HG03457 (cell line): Measurements from ENCODE around the gene HYAL4.
"Not testable (repeated sequence)": the region's sequence is repeated elsewhere in the genome, so short reads cannot be mapped to it uniquely, and the experiment has no call there.

Experiments
- ATAC-seq: cut with Tn5 transposase; IDR thresholded peaks from one replicate; pipeline ENCODE4 v1.9.1; 2021; ENCODE audit warnings: moderate number of reproducible peaks; ENCODE audit not compliant: unreplicated experiment

HYAL4 gene

DNA sequence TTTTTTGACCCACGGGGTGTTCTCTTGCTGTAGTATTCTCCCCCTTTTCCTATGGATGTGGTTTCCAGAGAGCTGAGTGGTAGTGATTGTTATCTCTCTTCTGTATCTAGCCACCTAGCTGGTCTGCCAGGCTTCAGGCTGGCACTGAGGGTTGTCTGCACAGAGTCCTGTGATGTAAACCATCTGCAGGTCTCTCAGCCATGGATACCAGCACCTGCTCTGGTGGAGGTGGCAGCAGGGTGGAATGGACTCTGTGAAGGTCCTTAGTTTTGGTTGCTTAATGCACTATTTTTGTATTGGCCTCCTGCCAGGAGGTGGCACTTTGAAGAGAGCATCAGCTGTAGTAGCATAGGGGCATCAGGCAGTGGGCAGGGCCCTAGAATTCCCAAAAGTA lies 851 bp downstream of the HYAL4 start:
- ATAC-seq: no peak

DNA sequence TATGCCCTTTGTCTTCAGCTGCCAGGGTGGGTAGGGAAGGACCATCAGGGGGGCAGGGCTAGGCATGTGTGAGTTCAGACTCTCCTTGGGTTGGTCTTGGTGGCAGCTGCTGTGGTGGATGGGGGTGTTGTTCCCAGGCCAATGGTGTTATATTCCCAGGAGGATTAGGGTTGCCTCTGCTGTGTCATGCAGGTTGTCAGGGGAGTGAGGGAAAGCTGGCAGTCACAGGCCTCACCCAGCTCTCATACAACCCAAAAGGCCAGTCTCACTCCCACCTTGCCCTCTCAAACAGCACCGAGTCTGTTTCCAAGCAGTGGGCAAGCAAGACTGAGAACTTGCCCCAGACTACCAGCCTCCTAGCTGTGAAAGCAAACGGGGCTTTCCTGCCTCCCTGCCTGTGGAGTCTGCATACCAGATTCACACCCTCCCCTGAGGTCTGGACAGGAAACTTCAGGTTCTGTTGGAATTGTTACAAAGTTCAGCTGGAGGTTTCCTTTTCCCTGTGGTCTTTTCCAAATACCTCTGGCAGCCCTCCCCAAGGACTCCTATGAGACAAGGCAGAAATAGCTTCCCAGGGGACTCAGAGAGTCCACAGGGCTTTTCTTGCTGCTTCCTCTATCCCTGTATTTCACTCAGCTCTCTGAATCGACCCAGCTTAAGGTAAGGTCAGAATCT lies 1.4 kb downstream of the HYAL4 start:
- ATAC-seq: no peak

DNA sequence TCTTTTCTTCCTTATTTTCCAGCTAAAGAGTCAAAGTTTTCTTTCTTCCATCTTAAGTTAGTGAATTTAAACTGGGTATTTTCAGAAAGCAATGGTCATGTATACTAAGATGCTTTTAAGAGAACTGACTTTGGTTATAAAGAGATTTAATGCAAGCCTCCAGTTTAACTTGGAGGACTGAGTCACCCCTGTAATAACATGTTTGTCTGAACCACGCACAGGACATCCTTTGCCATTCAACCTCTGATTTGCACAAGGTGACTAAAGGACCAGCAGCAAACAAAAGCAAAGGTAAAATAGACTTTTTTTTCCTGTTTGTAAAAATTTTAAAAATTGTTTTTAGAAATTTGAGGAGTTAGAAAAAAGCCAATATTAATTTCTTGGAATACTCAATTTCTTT lies 2.9 kb downstream of the HYAL4 start:
- ATAC-seq: no peak

DNA sequence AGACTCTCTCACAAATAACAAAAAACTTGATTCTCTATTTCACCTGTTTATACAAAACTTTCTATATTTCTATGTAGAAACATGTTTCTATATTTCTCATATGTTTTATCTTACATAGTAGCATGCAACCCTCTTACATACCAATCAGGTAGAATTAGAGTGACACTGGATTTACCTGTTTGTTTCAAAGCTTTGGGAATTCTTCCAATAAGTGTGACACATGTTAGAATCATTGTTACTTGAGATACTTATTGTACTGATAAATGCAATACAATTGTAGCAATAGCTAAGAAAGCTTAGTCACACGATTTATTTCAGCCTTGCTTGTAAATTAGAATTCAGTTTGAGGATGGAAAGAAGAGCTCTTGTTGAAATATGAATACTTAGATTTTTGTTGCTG lies 4.9 kb downstream of the HYAL4 start:
- ATAC-seq: no peak

DNA sequence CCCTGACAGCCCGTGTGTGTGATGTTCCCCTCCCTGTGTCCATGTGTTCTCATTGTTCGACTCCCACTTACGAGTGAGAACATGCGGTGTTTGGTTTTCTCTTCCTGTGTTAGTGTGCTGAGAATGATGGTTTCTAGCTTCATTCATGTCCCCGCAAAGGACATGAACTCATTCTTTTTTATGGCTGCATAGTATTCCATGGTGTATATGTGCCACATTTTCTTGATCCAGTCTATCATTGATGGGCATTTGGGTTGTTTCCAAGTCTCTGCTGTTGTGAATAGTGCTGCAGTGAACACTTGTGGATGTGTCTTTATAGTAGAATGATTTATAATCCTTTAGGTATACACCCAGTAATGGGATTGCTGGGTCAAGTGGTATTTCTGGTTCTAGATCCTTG lies 6.4 kb downstream of the HYAL4 start:
- not testable (repeated sequence) for ATAC-seq

DNA sequence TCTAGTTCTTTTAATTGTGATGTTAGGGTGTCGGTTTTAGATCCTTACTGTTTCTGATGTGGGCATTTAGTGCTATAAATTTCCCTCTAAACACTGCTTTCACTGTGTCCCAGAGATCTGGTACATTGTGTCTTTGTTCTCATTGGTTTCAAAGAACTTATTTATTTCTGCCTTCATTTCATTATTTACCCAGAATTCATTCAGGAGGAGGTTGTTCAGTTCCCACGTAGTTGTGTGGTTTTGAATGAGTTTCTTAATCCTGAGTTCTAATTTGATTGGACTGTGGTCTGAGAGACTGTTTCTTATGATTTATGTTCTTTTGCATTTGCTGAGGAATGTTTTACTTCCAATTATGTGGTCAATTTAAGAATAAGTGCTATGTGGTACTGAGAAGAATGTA lies 9.3 kb downstream of the HYAL4 start:
- not testable (repeated sequence) for ATAC-seq

DNA sequence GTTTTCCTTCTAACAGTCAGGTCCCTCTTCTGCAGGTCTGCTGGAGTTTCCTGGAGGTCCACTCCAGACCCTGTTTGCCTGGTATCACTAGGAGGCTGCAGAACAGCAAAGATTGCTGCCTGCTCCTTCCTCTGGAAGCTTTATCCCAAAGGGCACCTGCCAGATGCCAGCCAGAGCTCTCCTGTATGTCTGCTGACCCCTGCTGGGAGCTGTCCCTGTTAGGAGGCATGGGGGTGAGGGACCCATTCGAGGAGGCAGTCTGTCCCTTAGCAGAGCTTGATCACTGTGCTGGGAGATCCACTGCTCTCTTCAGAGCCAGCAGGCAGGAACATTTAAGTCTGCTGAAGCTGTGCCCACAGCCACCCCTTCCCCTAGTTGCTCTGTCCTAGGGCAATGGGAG lies 11.5 kb downstream of the HYAL4 start:
- ATAC-seq: not testable (repeated sequence)

DNA sequence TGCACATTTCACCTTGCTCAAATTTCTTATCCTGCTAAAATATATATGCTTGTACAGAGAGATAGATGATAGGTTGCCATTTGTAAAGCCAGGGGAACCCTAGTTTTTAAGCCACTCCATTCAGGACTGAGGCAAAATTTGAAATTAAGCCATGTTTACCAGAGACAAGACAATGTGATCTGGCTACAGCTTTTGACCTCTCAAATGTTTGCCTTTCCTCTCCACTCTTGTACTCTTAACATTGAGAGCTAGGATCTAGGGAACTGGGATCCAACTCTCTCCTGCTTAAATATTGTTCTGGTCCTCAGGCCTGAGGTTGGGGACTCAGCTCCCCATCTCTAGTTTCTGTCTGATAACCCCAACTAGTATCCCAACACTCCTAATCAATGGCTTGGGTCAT lies 15.9 kb downstream of the HYAL4 start:
- no peak for ATAC-seq

DNA sequence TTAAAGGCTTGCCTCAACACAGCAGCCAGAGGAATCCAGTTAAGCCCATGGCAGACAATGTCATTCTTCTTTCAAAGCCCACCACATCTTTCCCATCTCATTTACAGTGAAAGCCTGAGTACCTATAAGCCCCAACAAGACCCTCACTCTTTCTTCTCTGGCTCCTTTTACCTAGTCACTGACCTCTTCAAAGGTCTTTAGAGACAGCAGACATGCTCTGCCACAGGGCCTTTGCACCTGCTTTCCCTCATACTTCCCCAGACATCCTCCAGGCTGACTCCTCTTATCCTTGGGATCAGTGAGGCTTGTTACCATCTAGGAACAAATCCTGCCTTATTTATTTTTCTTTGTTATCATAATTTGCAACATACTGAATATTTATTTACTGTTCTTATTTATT lies 17.8 kb downstream of the HYAL4 start:
- no peak for ATAC-seq

DNA sequence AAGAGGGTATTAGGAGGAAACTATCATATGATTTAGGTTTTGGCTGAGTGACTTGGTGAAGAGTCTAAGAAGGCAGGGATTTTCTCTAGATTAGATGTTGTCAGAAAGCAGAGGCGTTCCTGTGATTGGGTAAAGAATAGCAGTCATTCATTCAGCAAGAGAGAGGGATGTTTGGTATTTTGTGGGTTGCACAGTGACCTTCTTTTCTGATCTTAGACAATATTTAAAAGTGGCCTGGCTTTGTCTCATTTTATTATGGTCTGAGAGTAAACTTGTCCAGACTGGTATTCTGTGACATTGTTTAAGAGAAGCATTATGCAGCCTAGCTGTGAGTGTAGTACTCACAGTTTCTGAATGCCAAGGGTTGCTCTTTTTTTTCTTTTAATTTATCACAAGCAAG lies 18.5 kb downstream of the HYAL4 start:
- no peak for ATAC-seq

DNA sequence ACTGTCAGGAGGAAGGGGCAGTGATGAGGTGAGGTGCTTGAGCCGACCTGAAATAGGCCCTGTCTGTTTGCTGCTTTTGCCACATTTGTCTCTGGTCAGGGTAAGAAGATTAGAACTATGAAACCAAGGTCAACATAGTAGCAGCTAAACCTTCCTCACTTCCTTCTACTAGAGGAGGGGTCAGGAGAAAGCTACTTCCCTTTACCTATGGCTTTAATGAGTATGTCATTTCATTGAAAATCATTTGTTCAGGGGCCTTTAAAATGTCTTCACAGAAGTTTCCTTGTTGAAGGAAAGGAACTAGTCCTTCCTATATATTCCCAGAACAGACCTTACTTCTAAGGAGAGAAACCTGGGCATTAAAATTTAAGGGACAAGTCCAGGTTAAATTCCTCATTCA lies 19.0 kb downstream of the HYAL4 start:
- ATAC-seq: no peak

DNA sequence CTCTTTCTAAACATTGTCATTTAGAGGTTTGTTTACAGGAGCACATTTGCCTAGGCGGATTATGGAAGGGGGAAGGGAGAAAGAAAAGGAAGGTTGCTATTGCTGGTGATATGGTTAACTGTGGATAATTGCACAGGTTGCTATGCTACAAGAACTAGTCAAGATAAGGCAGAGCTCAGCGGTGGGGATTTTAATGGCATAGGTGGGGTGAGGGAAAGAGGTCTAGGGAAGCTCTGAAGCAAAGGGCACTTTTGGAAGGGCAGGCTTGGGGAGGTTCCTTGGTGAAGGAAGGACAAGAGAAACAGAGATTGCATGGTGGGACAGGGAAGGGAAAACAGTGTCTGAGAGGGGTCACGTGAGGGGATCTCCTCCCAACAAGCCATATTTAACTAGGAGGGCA lies 19.5 kb downstream of the HYAL4 start:
- ATAC-seq: no peak

DNA sequence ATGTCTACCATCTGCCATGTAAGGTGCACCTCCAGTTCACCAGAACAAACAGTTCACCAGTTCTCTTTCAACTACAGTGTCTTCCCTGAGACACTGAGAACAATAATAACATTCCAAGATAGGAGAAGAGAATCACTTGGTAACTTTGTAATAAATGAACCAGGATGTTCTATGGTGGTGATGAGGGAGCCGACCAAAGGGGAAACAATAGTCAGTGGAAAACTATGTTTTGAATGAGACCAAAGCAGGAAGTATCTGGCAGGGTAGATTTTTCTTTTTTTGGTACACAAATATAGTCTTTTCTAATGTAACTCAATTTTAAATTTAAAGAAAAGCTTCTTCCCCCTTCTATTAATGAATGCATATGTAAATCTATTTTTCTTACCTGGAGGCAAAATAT lies 20.0 kb downstream of the HYAL4 start:
- ATAC-seq: no peak

DNA sequence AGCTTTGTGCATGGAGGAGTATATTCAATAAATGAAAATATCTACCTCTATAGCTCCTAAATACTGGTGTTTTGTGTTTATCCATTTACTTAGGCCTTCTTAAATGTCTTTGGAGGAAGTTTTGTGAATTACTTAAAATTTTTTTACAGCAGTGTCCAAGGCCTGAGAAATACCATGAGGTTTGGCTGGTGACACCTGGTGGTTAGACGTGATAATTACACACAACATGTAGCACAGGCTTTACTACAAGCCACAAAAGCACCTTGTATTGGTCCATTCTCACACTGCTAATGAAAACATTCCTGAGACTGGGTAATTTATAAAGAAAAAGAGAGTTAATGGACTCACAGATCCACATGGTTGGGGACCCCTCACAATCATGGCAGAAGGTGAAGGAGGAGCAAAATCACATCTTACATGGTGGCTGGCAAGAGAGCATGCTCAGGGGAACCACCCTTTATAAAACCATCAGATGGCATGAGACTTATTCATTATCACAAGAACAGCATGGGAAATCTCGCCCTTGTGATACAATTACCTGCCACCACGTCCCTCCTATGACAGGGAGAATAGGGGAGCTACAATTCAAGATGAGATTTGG lies 20.6 kb downstream of the HYAL4 start:
- ATAC-seq: peak; percentile 88

DNA sequence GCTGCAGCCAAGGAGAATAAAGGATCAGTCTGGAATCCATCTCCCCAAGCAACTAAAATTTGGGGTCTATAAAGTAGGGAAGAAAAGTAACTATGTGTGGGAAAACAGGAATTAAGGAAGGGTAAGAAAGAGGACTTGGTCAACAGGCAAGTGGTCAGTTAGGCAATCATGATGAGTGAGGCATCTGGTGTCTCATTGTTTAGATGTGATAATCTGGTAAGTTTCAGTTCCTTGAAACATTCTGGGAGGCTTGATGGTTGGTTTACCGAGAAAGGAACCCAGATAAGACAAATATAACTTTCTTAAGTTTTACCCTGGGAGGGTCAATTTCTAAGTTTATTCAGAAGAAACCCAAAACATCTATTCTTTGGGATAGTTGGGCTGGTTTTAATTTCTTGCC lies 22.3 kb downstream of the HYAL4 start:
- no peak for ATAC-seq

DNA sequence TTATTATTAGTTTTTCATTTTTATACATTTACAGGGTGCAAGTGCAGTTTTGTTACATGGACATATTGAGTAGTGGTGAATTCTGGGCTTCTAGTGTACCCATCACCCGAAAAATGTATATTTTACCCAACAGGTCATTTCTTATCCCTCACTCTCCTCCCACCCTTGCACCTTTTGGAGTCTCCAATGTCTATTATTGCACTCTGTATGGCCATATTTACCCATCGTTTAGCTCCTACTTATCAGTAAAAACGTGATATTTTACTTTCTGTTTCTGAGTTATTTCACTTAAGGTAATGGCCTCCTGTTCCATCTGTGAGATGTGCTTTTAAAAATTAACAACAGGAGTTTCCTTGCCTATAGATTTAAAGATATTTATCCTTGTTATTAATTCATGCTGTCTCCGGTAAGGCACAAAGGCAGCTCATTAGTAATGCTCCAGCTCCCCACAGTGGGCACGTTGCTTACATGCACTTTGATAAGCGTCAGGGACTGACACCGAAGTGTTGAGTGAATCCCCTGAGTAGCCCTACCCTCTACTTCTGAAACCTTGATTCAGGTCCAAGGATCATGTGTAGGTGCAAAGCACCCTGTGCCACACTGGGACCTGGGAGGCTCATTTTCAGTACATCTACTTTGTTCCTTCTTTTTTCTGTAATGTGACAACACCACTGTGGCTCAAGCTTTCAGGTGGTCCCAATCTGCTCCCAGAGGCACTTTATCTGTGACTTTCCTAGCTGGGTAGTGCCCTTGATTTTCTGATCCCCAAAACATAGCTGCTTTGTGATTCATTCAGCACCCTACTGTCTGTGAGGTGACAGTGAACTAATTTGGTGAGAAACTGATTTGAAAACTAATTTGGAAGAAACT lies 27.3 kb downstream of the HYAL4 start:
- ATAC-seq: peak; percentile 80

DNA sequence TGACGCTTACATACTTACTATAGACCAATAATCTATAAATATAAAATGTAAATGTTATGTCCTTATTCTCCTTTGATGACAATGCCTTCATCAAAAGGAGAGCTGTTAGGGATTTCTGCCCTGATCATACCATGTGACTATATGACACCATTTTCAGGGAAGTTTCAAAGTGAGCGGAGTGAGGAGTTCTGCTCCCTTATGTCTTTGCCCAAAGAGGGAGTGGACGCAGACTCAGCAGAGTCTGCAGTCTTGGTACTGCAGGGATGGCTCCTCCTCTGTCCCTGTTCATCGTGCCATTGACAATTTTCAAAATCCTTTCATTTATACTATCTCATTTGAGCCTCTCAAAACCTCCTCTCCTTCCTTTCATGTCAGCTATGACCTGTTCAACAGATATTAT lies 27.9 kb downstream of the HYAL4 start:
- no peak for ATAC-seq

DNA sequence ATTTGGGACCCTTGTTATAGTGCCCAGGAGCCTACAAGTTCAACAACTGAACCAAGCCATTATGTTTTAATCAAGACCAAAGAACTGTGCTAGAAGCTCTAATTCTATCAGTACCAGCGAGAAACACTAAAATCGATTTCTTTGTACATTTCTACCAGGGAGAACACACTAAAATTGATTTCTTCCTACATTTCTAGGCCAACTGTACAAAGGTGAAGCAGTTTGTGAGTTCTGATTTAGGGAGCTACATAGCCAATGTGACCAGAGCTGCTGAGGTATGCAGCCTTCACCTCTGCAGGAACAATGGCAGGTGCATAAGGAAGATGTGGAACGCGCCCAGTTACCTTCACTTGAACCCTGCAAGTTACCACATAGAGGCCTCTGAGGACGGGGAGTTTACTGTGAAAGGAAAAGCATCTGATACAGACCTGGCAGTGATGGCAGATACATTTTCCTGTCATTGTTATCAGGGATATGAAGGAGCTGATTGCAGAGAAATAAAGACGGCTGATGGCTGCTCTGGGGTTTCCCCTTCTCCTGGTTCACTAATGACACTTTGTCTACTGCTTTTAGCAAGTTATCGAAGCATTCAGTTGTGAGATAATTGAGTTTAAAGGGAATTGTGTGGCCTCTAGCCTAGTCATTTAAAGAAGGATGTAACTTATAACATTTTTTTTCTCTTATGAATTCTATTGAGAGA lies 31.7 kb downstream of the HYAL4 start:
- ATAC-seq: no peak

DNA sequence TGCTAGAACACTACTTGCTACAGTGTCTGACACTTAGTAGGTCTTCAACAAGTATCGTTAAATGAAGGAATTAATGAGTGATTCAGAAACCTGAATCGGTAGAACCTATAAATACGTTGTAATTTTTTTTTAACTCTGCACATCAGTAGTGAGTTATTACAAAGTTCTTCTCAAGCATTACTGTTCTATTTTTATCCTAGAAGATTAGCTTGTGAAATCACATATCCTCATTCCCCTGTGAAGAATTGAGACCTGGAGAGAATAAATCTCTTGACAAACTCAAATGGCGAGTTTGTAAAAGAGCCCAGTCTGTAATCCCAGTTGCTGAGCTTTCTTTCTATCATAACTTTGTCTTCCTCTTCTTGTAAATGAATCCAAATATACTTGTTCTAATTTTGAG lies 34.7 kb downstream of the HYAL4 start:
- ATAC-seq: no peak

DNA sequence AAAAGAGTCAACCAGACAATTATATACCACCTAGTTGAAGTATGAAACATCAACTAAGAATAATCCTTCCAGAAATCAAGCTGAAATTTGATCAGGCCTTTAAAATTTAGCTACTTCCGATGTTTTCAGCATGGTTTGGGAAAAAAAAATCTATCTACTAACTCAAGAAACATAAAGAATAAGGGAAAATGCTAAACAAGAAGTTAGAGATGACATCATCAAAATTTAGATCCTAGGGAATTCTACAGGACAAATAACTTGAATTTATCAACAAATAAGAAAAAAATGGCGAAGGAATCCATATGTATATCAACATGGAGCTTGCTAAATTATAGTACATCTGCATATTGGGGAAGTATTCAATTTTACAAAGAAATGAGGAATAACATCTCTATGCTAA lies 36.3 kb downstream of the HYAL4 start:
- ATAC-seq: no peak

DNA sequence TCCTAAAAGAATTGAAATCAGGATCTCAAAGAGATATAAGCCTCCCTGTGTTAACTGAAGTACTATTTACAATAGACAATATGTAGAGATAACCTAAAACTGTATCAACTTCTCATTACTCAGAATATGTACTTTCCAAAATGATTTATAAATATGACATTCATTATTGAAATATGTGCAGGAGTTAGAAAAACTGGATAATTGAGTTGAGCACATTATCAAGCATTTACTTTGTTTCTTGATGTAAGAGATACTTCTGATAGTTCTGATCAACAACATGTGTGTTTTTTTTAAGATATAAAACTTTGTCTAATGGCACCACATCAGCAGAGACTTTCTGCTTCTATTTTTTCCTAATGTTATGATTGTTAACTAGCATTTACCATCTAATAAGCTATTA lies 38.2 kb downstream of the HYAL4 start:
- ATAC-seq: no peak

DNA sequence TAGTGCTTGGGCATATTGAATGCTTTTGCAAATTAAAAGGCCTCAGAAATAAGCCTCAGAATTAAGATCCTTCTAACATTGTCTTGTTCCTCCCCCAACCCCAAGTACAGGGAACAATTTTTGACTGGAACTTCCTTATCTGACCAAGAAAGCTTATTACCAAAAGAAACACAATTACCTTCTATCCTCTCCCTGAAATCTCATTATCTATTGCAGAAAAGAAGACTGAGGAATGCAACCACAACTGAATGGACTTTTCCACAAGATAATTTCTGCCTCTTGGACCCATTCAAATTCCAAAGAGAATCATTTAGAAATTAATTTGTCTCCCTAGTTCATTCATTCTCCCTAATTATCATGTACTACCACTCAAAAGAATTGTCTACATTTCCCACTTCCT lies 43.2 kb downstream of the HYAL4 start:
- no peak for ATAC-seq
